A549 treated with Hydrocortisone at 1 μM for 4 hours (cell line): ENCODE results near the gene FSTL5. TPM values are rescaled to one million over a fixed set of nuclear protein-coding genes. Genes with fewer than 3 reads are reported as not detected.

Source experiments
- total RNA-seq: library from RNA; stranded (reverse); fragments of 200-300 nt; extraction: Qiagen RNA extraction; gene quantifications from 5 replicates; pipeline ENCODE4 v1.2.3, GENCODE V29; 2022

The FSTL5 gene
- 0.02 to 0.05 TPM in 2 of 5 replicates, not detected in the others for total RNA-seq

DNA sequence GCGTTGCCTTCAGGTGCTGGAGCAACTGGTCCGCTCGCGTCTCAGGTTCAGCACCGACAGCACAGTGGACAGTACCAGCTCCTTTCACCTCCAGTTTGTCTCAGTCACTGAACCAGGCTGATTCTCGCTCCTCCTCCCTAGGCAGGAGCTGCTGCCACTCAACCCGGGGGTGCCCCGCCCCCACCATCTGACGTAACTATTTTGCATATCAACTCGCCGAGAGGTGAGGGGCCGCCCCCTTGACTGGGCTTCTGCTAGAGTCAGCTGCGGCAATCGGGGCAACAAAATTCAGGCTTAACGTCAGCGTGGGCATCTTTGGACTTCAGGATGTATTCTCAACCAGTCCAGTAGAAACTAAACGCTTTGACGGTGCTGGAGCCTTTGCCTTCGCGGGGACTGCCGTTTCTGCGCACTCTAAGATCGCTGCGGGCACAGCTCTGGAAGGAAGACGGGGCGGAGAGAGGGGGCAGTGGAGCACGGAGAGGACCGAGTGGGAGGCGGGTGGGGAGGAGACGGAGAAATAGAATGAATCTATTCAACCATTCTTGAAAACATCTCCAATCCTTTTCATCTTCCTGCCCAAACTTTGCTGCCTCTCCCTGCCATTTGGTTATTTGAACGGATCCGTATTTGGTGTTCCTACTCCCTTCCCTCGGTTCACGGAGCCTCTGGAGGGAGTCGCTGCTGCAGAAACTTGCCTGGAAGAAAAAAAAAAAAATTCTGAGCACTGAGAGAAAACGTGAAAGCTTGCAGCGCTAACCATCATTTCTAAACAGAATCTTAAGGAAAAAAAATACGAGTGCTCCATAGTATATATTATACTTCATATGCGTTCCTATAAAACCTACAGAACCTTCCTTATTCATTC lies at the start of gene FSTL5:
Gene FSTL5, minus strand, starts transcription at position 109 of the 868 bp plus-strand sequence. CDS start 52,604 bp downstream, outside the sequence.

